H1 (cell line): ENCODE results near the gene IL16. TPM values are rescaled to one million over a fixed set of nuclear protein-coding genes. Genes with fewer than 3 reads are reported as not detected.
A peak's percentile ranks its signal among the peaks of the same experiment; 100 is the strongest.

Experiments used
- CTCF ChIA-PET: fragments of 300-600 bp; sonication (Branson Sonifier 250); formaldehyde crosslinking; loops from one replicate; lab custom pipeline; 2021; ENCODE audit not compliant: partially characterized antibody; lab: Charles Lee
- POLR2A ChIA-PET: fragments of 300-600 bp; sonication (Branson Sonifier 250); formaldehyde crosslinking; loops from one replicate; lab custom pipeline; 2021; ENCODE audit warnings: inconsistent platforms; ENCODE audit not compliant: partially characterized antibody; lab: Charles Lee
- DNase-seq, 2 experiments: peaks; one replicate each; pipeline versions ENCODE4 v3.0.0 to v3.0.0-alpha.2; 2010 to 2022; ENCODE audit warnings: low spot score in 2 of 2, low read depth in 1 of 2, mixed read lengths in 1 of 2
- FAIRE-seq: peaks from 2 replicates; lab custom pipeline; 2011; peaks lifted over from hg19 to GRCh38; lab: Jason Lieb, UNC
- H2AFZ ChIP-seq: 2 replicates; pipeline ENCODE4 v1.8.1; 2012; ENCODE audit warnings: low read length, inconsistent platforms
- H2AK5ac ChIP-seq: 2 replicates; pipeline ENCODE4 v1.6.1; 2013; ENCODE audit warnings: low read depth, low read length
- H2BK120ac ChIP-seq: replicated peaks from 2 replicates; pipeline ENCODE3; 2013; ENCODE audit warnings: low read depth, low read length, inconsistent platforms
- H2BK12ac ChIP-seq: 2 replicates; pipeline ENCODE4 v1.6.1; 2013; ENCODE audit warnings: low read depth, low read length
- H2BK15ac ChIP-seq: 2 replicates; pipeline ENCODE4 v1.6.1; 2013; ENCODE audit warnings: low read length
- H2BK20ac ChIP-seq: 2 replicates; pipeline ENCODE4 v1.6.1; 2013; ENCODE audit warnings: low read length
- H2BK5ac ChIP-seq: 2 replicates; pipeline ENCODE4 v1.6.1; 2013; ENCODE audit warnings: low read depth, low read length
- H3K14ac ChIP-seq: 2 replicates; pipeline ENCODE4 v1.6.1; 2013; ENCODE audit warnings: inconsistent platforms; ENCODE audit not compliant: insufficient read length
- H3K18ac ChIP-seq: 2 replicates; pipeline ENCODE4 v1.6.1; 2013; ENCODE audit warnings: low read length; ENCODE audit errors: extremely low read depth
- H3K23ac ChIP-seq: 2 replicates; pipeline ENCODE4 v1.6.1; 2013; ENCODE audit warnings: inconsistent platforms; ENCODE audit not compliant: insufficient read length
- H3K23me2 ChIP-seq: 2 replicates; pipeline ENCODE4 v1.6.1; 2013; ENCODE audit warnings: low read depth, low read length
- H3K27ac ChIP-seq: 2 replicates; pipeline ENCODE4 v1.6.1; 2011; ENCODE audit warnings: low read depth, low read length, inconsistent platforms
- H3K27me3 ChIP-seq, 4 experiments: replicated peaks in 1 of 4; 1 replicate in 1 of 4; 2 replicates in 3 of 4; pipeline versions ENCODE4 v1.6.1 to v1.8.1; 2011 to 2013; ENCODE audit warnings: low read length in 3 of 4, mild to moderate bottlenecking in 3 of 4, inconsistent platforms in 2 of 4, mixed read lengths in 2 of 4, moderate library complexity in 1 of 4; ENCODE audit not compliant: control insufficient read depth in 3 of 4, insufficient read depth in 3 of 4; ENCODE audit errors: extremely low read depth in 1 of 4
- H3K36me3 ChIP-seq, 4 experiments: 2 replicates each; pipeline versions ENCODE4 v1.6.1 to v1.8.1; 2011 to 2013; ENCODE audit warnings: mild to moderate bottlenecking in 4 of 4, low read length in 3 of 4, moderate library complexity in 2 of 4, control low read depth in 1 of 4, inconsistent platforms in 1 of 4; ENCODE audit not compliant: insufficient read depth in 4 of 4, control insufficient read depth in 2 of 4
- H3K4ac ChIP-seq: replicated peaks from 2 replicates; pipeline ENCODE3; 2013; ENCODE audit warnings: low read length, low read depth, mixed read lengths, inconsistent platforms; ENCODE audit not compliant: insufficient read length
- H3K4me1 ChIP-seq, 4 experiments: replicated peaks in 1 of 4; 1 replicate in 1 of 4; 2 replicates in 3 of 4; pipeline versions ENCODE4 v1.6.1 to v1.8.1; 2011 to 2013; ENCODE audit warnings: low read length in 3 of 4, inconsistent platforms in 2 of 4, mixed read lengths in 1 of 4; ENCODE audit not compliant: insufficient read depth in 4 of 4, control insufficient read depth in 3 of 4
- H3K4me2 ChIP-seq, 2 experiments: 2 replicates each; pipeline versions ENCODE4 v1.6.1 to v1.8.1; 2011 to 2013; ENCODE audit warnings: low read depth in 2 of 2, low read length in 2 of 2, control low read depth in 1 of 2, inconsistent platforms in 1 of 2, mild to moderate bottlenecking in 1 of 2; ENCODE audit not compliant: insufficient read depth in 1 of 2
- H3K4me3 ChIP-seq, 4 experiments: fragments of 200-600, 300-600 bp in 1 of 4; sonication (generic), shearing (Covaris generic), sonication (Bioruptor Twin) in 1 of 4; 2 replicates each; pipeline versions ENCODE4 v1.5.1 to v1.8.1; 2011 to 2016; ENCODE audit warnings: low read length in 4 of 4, low read depth in 3 of 4, control low read depth in 2 of 4, inconsistent platforms in 2 of 4, mild to moderate bottlenecking in 2 of 4, mixed read lengths in 1 of 4, moderate library complexity in 1 of 4; ENCODE audit not compliant: insufficient read depth in 2 of 4; ENCODE audit errors: extremely low read depth in 1 of 4
- H3K56ac ChIP-seq: replicated peaks from 2 replicates; pipeline ENCODE3; 2013; ENCODE audit warnings: low read depth, mild to moderate bottlenecking, mixed read lengths, low read length, inconsistent platforms; ENCODE audit not compliant: insufficient read length
- H3K79me1 ChIP-seq: 2 replicates; pipeline ENCODE4 v1.6.1; 2013; ENCODE audit warnings: low read depth, low read length, control low read depth
- H3K79me2 ChIP-seq, 2 experiments: 2 replicates each; pipeline versions ENCODE4 v1.6.1 to v1.8.1; 2012 to 2013; ENCODE audit warnings: low read length in 2 of 2, mild to moderate bottlenecking in 2 of 2, inconsistent platforms in 1 of 2; ENCODE audit not compliant: insufficient read depth in 2 of 2, control insufficient read depth in 1 of 2
- H3K9ac ChIP-seq, 4 experiments: replicated peaks in 1 of 4; 1 replicate in 1 of 4; 2 replicates in 3 of 4; pipeline versions ENCODE4 v1.6.1 to v1.8.1; 2011 to 2013; ENCODE audit warnings: low read depth in 3 of 4, low read length in 3 of 4, control low read depth in 2 of 4, mild to moderate bottlenecking in 2 of 4, moderate library complexity in 2 of 4, inconsistent platforms in 1 of 4; ENCODE audit errors: extremely low read depth in 1 of 4
- H3K9me3 ChIP-seq, 2 experiments: 2 replicates each; pipeline versions ENCODE4 v1.6.1 to v1.8.1; 2012 to 2013; ENCODE audit warnings: mild to moderate bottlenecking in 2 of 2, moderate library complexity in 2 of 2, control low read depth in 1 of 2, inconsistent platforms in 1 of 2, low read depth in 1 of 2, low read length in 1 of 2, mixed read lengths in 1 of 2; ENCODE audit not compliant: insufficient read depth in 2 of 2
- H4K20me1 ChIP-seq, 2 experiments: replicated peaks in 1 of 2; 2 replicates each; pipeline versions ENCODE3 to v1.8.1; 2011 to 2013; ENCODE audit warnings: inconsistent platforms in 2 of 2, low read length in 2 of 2, mild to moderate bottlenecking in 1 of 2; ENCODE audit not compliant: insufficient read depth in 2 of 2, control insufficient read depth in 1 of 2
- H4K5ac ChIP-seq: 2 replicates; pipeline ENCODE4 v1.6.1; 2013; ENCODE audit warnings: low read length, low read depth, mixed read lengths, inconsistent platforms; ENCODE audit not compliant: insufficient read length
- H4K8ac ChIP-seq: 2 replicates; pipeline ENCODE4 v1.8.0; 2013; ENCODE audit warnings: mild to moderate bottlenecking, moderate library complexity, low read length, inconsistent platforms; ENCODE audit not compliant: insufficient read depth; ENCODE audit errors: extremely low read depth
- H4K91ac ChIP-seq: replicated peaks from 2 replicates; pipeline ENCODE3; 2013; ENCODE audit warnings: low read length, mixed read lengths, inconsistent platforms; ENCODE audit not compliant: insufficient read length
- WGBS, 2 experiments: shearing (Covaris generic) in 1 of 2; methylation state at CpG; one replicate each; pipeline versions ENCODE4 v1.1.6 to v1.1.7; 2013 to 2015; ENCODE audit warnings: low lambda C conversion rate in 2 of 2, mixed read lengths in 2 of 2, inconsistent platforms in 1 of 2, low coverage in 1 of 2, missing lambda C conversion rate in 1 of 2; ENCODE audit not compliant: insufficient replicate concordance in 2 of 2, insufficient coverage in 1 of 2, insufficient read length in 1 of 2; ENCODE audit errors: extremely low coverage in 1 of 2, missing lambda C conversion rate in 1 of 2; 5-methylcytosine and 5-hydroxymethylcytosine counted together
- polyA plus RNA-seq, 7 experiments: library from polyadenylated mRNA; depleted of rRNA in 3 of 7; stranded (reverse) in 5 of 7; unstranded in 2 of 7; fragments of >200 nt in 5 of 7; fragments of 200-250 nt in 2 of 7; gene quantifications; 1 replicate in 5 of 7; 2 replicates in 1 of 7; 4 replicates in 1 of 7; pipeline versions ENCODE4 v1.2.1 to v1.2.3, GENCODE V29; 2011 to 2013; ENCODE audit warnings: missing spikeins in 2 of 7, mixed read lengths in 2 of 7
- total RNA-seq: library from RNA; stranded (reverse); fragmentation: NEBNext Ultra II Directional; extraction: Animal tissue kit (Norgen Biotek cat#: 25700); gene quantifications from 2 replicates; pipeline ENCODE4 v1.2.1, GENCODE V29; 2021

IL16 gene
- total and polyA plus RNA-seq, 2 of the 8 experiments (the other 6 are each of a cell fraction or from before 2014, with no cell fraction given): 0.03 to 0.09 TPM

DNA sequence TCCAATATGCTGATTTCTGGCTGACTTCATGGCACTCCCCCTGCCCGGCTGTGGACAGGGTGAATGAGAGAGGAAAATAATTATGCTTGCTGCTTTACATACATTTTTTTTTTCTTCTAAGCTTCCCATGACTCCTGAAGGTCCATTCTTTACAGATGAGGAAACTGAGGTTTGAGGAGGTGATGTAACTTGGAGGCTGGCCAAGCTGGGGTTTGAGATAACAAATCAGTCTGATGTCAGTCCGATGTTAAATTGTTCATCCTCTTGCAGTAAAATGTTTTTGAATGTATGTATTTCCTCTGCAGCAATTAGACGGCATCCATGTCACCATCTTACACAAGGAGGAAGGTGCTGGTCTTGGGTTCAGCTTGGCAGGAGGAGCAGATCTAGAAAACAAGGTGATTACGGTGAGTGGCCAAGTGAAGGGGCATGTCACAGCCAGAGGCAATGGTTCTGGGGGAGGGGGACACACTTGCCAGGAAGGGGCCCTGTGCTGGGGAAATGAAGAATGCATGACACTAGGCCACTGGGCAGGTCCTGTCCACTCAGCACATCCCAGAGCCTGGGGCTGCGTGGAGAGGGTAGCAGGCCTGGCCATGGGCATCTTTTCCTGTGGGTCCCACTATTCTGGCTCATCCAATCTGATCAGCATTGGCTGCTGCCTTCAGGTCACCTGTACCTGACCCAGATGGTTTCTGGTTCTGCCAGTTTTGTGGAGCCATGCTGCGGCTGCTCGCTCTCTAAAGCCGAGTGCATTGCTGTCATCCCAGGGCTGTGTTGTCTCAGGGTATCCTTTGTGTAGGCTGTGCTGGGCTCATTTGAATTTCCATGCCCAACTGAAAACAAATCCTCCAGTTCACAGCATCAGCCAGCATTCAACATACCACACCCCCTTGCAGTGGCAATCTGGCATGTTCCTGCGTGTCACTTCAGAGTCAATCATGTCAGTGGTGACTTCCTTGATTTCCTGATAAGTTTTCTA lies 106.9 kb downstream of the IL16 start:
- Histone ChIP-seq H3K4me3 (no peak overlapping the region; a peak in 1 of 8 replicates), H3K27me3 (no peaks in the 10 kb centered on the region), H4K8ac (no peak overlapping the region), H3K18ac (peak overlapping the region; percentile 64; the same call in 1 of the 2 replicates), H2AK5ac (no peak overlapping the region), H3K4me2 (peak overlapping the region; percentile 20 to 51; a peak in 3 of 4 replicates), H3K4ac (no peak overlapping the region), H4K91ac (no peak overlapping the region), H2BK20ac (no peak overlapping the region), H4K20me1 (no peaks in the 10 kb centered on the region), H2BK15ac (peak overlapping the region; percentile 46; the same call in 1 of the 2 replicates), H3K27ac (no peak overlapping the region), H3K23me2 (no peaks in the 10 kb centered on the region), H3K56ac (no peak overlapping the region), H2BK5ac (no peak overlapping the region), H2BK12ac (no peak overlapping the region), H4K5ac (no peak overlapping the region), H3K14ac (no peak overlapping the region), H3K23ac (no peak overlapping the region), H3K9me3 (no peaks in the 10 kb centered on the region), H2AFZ (no peak overlapping the region), H2BK120ac (no peak overlapping the region), H3K79me2 (no peaks in the 10 kb centered on the region), H3K79me1 (no peaks in the 10 kb centered on the region), H3K9ac (no peak overlapping the region), H3K36me3 (no peaks in the 10 kb centered on the region; a peak in 1 of 8 replicates), H3K4me1 (peaks cover 6 to 18% (median 12%) of the 10 kb centered on the region in 4 experiments)
- WGBS, 2 experiments: 64% methylated on average over 9 of the region's 9 CpGs; no CpG with 5 or more reads in 1 of the 2 experiments
- FAIRE-seq (peak; percentile 86), DNase-seq (peak; percentile 19 to 60)
- ChIA-PET CTCF (interaction anchor here (0.7 to 2.1 kb wide), 3 partner anchors 9 to 23 kb away, joined by 4 to 10 read pairs (median 4); no protein-coding TSS in a partner anchor), POLR2A (interaction anchor here (1.7 kb wide), 1 partner anchor 20 kb away, joined by 9 read pairs; the partner anchor contains the start of gene STARD5)
